Epithelial cell of esophagus (primary cell): ENCODE results near the gene TMEM117.

Experiments used
- DNase-seq: peaks from one replicate; pipeline ENCODE4 v3.0.0; 2010; ENCODE audit warnings: low read depth
- H3K4me3 ChIP-seq: 2 replicates; pipeline ENCODE4 v1.5.1; 2011; ENCODE audit warnings: mild to moderate bottlenecking, low read length, control low read depth
- CTCF ChIP-seq: IDR thresholded peaks from 2 replicates; pipeline ENCODE4 v1.5.1; 2011; ENCODE audit warnings: low read depth, mild to moderate bottlenecking, low read length, control low read depth, inconsistent platforms; ENCODE audit not compliant: insufficient read depth; ENCODE audit errors: missing control alignments

TMEM117 gene

GRCh38 chr12:44076871-44077270 is 241.0 kb downstream of the TMEM117 start:
- TF ChIP-seq CTCF = no peak
- no peak overlapping the region for H3K4me3 ChIP-seq
- DNase-seq = peak; percentile 7

DNA sequence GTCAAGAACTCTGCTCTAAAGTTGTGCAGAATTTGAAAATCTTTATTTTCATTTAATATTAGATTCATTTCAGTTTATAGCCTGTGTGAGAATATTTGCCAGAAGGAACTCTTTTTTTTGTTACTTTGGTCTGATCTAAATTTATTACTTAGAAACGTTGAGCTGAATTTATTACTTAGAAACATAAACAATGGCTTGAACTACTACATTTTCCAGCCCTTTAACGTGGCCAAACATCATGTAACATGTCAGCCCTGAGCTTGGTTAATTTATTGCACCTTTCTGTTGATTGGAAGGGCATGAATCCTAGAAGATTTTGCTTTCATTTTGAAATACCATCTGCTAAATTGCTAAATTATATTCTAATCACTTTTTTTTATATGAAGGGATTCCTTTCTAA is 241.4 kb downstream of the TMEM117 start:
- DNase-seq = no peak
- no peak overlapping the region for H3K4me3 ChIP-seq
- TF ChIP-seq CTCF = no peak

- no peak overlapping the region for H3K4me3 ChIP-seq
- DNase-seq = peak; percentile 39
- TF ChIP-seq CTCF = no peak
These were observed 242.4 kb downstream of the TMEM117 start for GRCh38 chr12:44078273-44078672.

DNA sequence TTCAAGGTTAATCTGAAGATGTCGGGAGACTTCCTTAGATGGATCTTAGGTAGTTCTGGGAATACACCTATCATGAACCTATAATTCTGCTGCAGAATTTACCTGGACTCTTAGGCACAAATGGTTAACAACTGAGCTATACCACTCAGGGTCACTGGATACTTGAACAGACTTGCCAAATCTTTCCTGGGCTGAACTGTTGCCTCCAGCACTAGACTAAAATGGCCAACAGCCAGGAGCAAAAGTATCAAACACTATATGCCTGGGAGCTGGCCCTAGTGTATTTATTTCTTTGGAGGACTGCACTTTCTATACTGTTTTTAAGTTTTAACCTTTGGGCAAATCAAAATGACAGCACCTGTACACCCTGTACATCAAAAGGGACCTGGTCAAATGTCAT is 252.8 kb downstream of the TMEM117 start:
- TF ChIP-seq CTCF = no peak
- peak; percentile 26 for DNase-seq
- H3K4me3 ChIP-seq = no peak overlapping the region

GRCh38 chr12:44091948-44092606 is 256.2 kb downstream of the TMEM117 start:
- H3K4me3 ChIP-seq = no peak overlapping the region
- no peak for TF ChIP-seq CTCF
- no peak for DNase-seq

DNA sequence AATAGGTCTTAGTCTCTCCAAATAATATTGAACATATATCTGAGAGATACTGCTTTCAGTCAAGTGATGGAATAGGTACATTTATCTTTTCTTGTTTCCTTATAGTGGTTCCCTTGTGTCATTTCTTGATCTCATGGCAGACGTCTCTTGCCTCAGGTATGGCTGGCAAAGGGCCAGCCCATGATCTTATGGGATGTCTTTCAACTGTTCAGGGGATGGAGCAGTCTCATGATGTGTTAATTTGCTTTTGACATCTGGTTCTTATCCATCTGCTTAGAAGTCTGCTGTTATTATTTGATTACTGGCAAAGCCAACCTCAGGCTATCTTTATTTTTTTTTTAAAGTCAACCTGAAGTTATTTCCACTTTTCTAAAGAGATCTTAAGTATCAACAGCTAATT is 262.9 kb downstream of the TMEM117 start:
- H3K4me3 ChIP-seq = no peak overlapping the region
- no peak for TF ChIP-seq CTCF
- no peak for DNase-seq

DNA sequence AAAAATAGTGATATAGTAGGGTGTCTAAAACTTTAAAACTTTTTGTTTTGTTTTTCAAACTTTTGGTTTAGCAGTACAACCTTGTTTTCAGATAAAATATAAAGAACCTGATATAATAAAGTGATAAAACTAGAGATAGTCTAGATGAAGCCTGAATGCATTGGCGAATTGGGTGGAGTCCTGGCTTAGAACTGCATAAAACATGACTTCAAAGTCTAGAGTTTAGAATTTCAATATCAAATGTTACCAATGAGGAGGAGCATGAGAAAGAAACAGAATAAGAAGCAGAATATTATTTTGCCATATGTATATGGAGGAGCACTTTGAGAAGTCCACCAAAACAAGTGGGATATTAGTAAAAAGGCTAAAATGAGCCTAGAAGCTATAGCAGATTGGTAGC is 263.6 kb downstream of the TMEM117 start:
- no peak for TF ChIP-seq CTCF
- no peak overlapping the region for H3K4me3 ChIP-seq
- no peak for DNase-seq
